BLaER1 treated with 17β-estradiol and CSF1 and Interleukin-3, amounts not matched to agents 10 nM and 100 nM (cell line): Measurements from ENCODE around the gene CTBP1.

ENCODE experiments used
- H3K27ac ChIP-seq, 11 experiments: shearing (Covaris generic); formaldehyde crosslinking; 2 replicates each; pipeline ENCODE4 v1.8.1; 2022
- H3K27me3 ChIP-seq, 11 experiments: shearing (Covaris generic); formaldehyde crosslinking; 2 replicates each; pipeline ENCODE4 v1.8.1; 2022
- H3K36me3 ChIP-seq, 11 experiments: shearing (Covaris generic); formaldehyde crosslinking; 2 replicates each; pipeline ENCODE4 v1.8.1; 2022
- H3K4me1 ChIP-seq, 10 experiments: shearing (Covaris generic); formaldehyde crosslinking; 2 replicates each; pipeline ENCODE4 v1.8.1; 2022
- H3K4me2 ChIP-seq, 11 experiments: shearing (Covaris generic); formaldehyde crosslinking; 2 replicates each; pipeline ENCODE4 v1.8.1; 2022
- H3K4me3 ChIP-seq, 10 experiments: shearing (Covaris generic); formaldehyde crosslinking; 2 replicates each; pipeline ENCODE4 v1.8.1; 2022
- H3K9ac ChIP-seq, 11 experiments: shearing (Covaris generic); formaldehyde crosslinking; 2 replicates each; pipeline ENCODE4 v1.8.1; 2022
- H3K9me3 ChIP-seq, 11 experiments: shearing (Covaris generic); formaldehyde crosslinking; replicated peaks in 1 of 11; 2 replicates each; pipeline ENCODE4 v1.8.1; 2022
- H4K20me1 ChIP-seq, 11 experiments: shearing (Covaris generic); formaldehyde crosslinking; 2 replicates each; pipeline ENCODE4 v1.8.1; 2022
- Cebpa-rat ChIP-seq, 11 experiments: shearing (Covaris generic); IDR thresholded peaks; 2 replicates each; pipeline ENCODE4 v1.8.1; 2022

Gene CTBP1

GRCh38 chr4:1192091-1192492 is 56.8 kb downstream of the CTBP1 start:
- Histone ChIP-seq H3K4me1 (peaks cover 10 to 44% (median 30%) of the 10 kb centered on the region in 10 experiments), H3K27ac (no peak overlapping the region), H3K4me3 (no peak overlapping the region), H3K4me2 (peak overlapping the region in 1 of 11 experiments; percentile 11; a peak in 2 of 22 replicates), H3K27me3 (peaks cover 4 to 41% (median 20%) of the 10 kb centered on the region in 11 experiments; a peak in 15 of 22 replicates), H3K9me3 (peaks cover 0 to 11% (median 5%) of the 10 kb centered on the region in 11 experiments; a peak in 10 of 22 replicates), H3K9ac (no peak overlapping the region), H4K20me1 (peaks cover 0 to 25% (median 11%) of the 10 kb centered on the region in 11 experiments; a peak in 8 of 22 replicates), H3K36me3 (peaks cover 0 to 13% (median 0%) of the 10 kb centered on the region in 11 experiments; a peak in 5 of 22 replicates)
- TF ChIP-seq Cebpa-rat (IDR thresholded peaks at IDR 0.05): no peak

DNA sequence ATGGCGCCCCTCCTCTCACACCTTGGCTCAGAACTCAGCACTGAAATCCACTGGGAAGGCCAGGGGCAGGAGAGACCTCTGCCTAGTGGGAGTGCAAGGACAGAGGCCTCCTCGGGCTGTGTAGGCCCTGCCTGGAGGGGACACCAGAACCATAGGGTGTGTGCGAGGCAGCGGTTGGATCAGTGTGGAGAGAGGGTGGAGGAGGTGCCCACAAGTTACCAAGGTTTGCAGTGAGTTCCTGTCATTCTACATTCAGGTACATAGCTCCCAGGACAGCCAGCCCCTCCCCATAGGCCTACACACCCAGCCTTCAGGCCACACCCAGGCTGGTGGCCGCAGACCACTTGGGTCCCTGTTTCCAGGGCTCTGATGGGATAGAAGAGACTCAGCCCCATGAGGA is 57.3 kb downstream of the CTBP1 start:
- Histone ChIP-seq H3K4me2 (no peak overlapping the region), H3K9ac (no peak overlapping the region), H3K27ac (no peak overlapping the region)

DNA sequence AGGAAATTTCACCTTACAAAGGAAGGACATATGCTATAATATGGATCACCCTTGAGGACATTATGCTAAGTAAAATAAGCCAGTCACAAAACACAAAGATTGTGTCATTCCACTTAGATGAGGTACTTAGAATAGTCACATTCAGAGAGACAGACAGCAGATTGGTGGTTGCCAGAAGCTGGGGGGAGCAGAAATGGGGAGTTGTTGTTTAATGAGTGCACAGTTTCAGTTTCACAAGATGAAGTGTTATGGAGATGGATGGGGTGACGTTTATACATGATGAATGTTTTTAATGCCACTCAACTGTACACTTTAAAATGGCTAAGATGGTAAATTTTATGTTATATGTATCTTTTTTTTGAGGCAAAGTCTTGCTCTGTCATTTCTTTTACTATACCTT is 61.7 kb downstream of the CTBP1 start:
- peaks cover under 1 to 18% (median 11%) of the 10 kb centered on the region in 11 experiments; a peak in 17 of 22 replicates for H3K9me3 ChIP-seq
- H4K20me1 ChIP-seq: 0 out of 22 replicates have a peak, but pooled peaks cover 0 to 6% (median 0%) of the 10 kb centered on the region in 11 experiments
- H3K4me2 ChIP-seq: peak overlapping the region in 7 of 11 experiments; percentile 9 to 39 (median 29); a peak in 10 of 22 replicates
- H3K27ac ChIP-seq: no peak overlapping the region
- TF ChIP-seq Cebpa-rat (IDR thresholded peaks at IDR 0.05): no peak
- H3K4me3 ChIP-seq: no peak overlapping the region
- H3K4me1 ChIP-seq: peaks cover 15 to 54% (median 36%) of the 10 kb centered on the region in 10 experiments
- peaks cover 0 to 8% (median 0%) of the 10 kb centered on the region in 11 experiments; a peak in 3 of 22 replicates for H3K27me3 ChIP-seq
- H3K36me3 ChIP-seq: no peaks in the 10 kb centered on the region
- no peak overlapping the region for H3K9ac ChIP-seq

More for the DNA sequence above, 57.3 kb downstream of the CTBP1 start:
- H3K36me3 ChIP-seq: peaks cover 0 to 9% (median 0%) of the 10 kb centered on the region in 11 experiments; a peak in 5 of 22 replicates
- TF ChIP-seq Cebpa-rat (IDR thresholded peaks at IDR 0.05): no peak
- H4K20me1 ChIP-seq: peaks cover 0 to 23% (median 11%) of the 10 kb centered on the region in 11 experiments; a peak in 8 of 22 replicates
- H3K27me3 ChIP-seq: peaks cover 4 to 37% (median 16%) of the 10 kb centered on the region in 11 experiments; a peak in 15 of 22 replicates
- H3K4me3 ChIP-seq: no peak overlapping the region
- peaks cover 0 to 11% (median 5%) of the 10 kb centered on the region in 11 experiments; a peak in 10 of 22 replicates for H3K9me3 ChIP-seq
- peaks cover 14 to 47% (median 29%) of the 10 kb centered on the region in 10 experiments for H3K4me1 ChIP-seq

DNA sequence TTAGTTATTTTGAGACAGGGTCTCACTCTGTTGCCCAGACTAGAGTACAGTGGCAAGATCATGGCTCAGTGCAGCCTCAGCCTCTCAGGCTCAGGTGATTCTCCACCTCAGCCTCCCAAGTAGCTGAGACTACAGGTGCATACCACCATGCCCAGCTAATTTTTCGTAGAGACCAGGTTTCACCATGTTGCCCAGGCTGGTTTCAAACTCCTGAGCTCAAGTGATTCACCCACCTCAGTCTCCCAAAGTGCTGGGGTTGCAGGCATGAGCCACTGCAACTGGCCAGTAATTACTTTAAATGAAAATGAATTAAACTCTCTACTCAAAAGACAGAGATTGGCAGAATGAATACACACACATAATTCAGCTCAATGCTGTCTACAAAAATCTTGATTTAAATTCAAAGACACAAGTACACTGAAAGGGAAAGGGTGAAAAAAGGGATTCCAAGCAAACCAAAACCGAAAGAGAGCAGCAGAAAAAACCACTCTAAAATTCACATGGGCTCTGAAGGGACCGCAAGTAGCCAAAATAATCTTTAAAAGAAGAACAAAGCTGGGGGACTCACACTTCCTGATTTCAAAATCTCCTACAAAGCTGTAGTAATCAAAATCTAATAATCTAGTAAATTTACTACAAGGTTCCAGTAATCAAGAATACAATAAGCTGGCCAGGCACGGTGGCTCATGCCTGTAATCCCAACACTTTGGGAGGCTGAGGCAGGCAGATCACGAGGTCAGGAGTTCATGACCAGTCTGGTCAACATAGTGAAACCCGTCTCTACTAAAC is 64.8 kb downstream of the CTBP1 start:
- Histone ChIP-seq H3K4me3 (peak overlapping the region in 8 of 10 experiments; percentile 17 to 62 (median 41); a peak in 15 of 20 replicates), H3K4me1 (peaks cover 16 to 51% (median 36%) of the 10 kb centered on the region in 10 experiments), H3K9ac (peak overlapping the region; percentile 13 to 75 (median 63); a peak in 20 of 22 replicates), H3K27ac (peak overlapping the region; percentile 12 to 86 (median 77); a peak in 21 of 22 replicates), H3K36me3 (peaks cover 0 to 13% (median 6%) of the 10 kb centered on the region in 11 experiments; a peak in 4 of 22 replicates), H3K9me3 (peaks cover 25 to 40% (median 36%) of the 10 kb centered on the region in 11 experiments), H3K27me3 (no peaks in the 10 kb centered on the region; a peak in 1 of 22 replicates), H3K4me2 (peak overlapping the region; percentile 82 to 98 (median 88)), H4K20me1 (no peaks in the 10 kb centered on the region)
- TF ChIP-seq Cebpa-rat (IDR thresholded peaks at IDR 0.05): peak in 3 of 11 experiments; percentile 24 to 28 (median 25); a peak in 3 of 22 replicates

GRCh38 chr4:1182313-1182712 is 66.6 kb downstream of the CTBP1 start:
- H3K4me1 ChIP-seq: peaks cover 34 to 65% (median 54%) of the 10 kb centered on the region in 10 experiments
- no peak for TF ChIP-seq Cebpa-rat (IDR thresholded peaks at IDR 0.05)
- peak overlapping the region in 2 of 11 experiments; percentile 88 to 98; a peak in 3 of 22 replicates for H3K4me2 ChIP-seq
- H3K9me3 ChIP-seq: peaks cover 25 to 42% (median 38%) of the 10 kb centered on the region in 11 experiments
- H3K9ac ChIP-seq: no peak overlapping the region
- H3K36me3 ChIP-seq: peaks cover 0 to 13% (median 6%) of the 10 kb centered on the region in 11 experiments; a peak in 4 of 22 replicates
- H3K4me3 ChIP-seq: no peak overlapping the region
- H4K20me1 ChIP-seq: no peaks in the 10 kb centered on the region
- H3K27ac ChIP-seq: no peak overlapping the region
- H3K27me3 ChIP-seq: no peaks in the 10 kb centered on the region; a peak in 1 of 22 replicates

GRCh38 chr4:1180663-1181062 is 68.3 kb downstream of the CTBP1 start:
- Histone ChIP-seq H3K9ac (no peak overlapping the region), H4K20me1 (peaks cover 0 to 4% (median 0%) of the 10 kb centered on the region in 11 experiments; a peak in 2 of 22 replicates), H3K4me1 (peaks cover 39 to 57% (median 51%) of the 10 kb centered on the region in 10 experiments), H3K27me3 (peaks cover 0 to 8% (median 3%) of the 10 kb centered on the region in 11 experiments; a peak in 9 of 22 replicates), H3K4me2 (no peak overlapping the region), H3K9me3 (peaks cover 25 to 42% (median 38%) of the 10 kb centered on the region in 11 experiments), H3K4me3 (no peak overlapping the region), H3K27ac (no peak overlapping the region), H3K36me3 (peaks cover 0 to 13% (median 6%) of the 10 kb centered on the region in 11 experiments; a peak in 4 of 22 replicates)
- TF ChIP-seq Cebpa-rat (IDR thresholded peaks at IDR 0.05): no peak

- H3K9ac ChIP-seq: no peak overlapping the region
- H3K4me2 ChIP-seq: no peak overlapping the region
- H3K4me3 ChIP-seq: no peak overlapping the region
- H3K9me3 ChIP-seq: peaks cover 25 to 42% (median 38%) of the 10 kb centered on the region in 11 experiments
- H3K27me3 ChIP-seq: peaks cover 3 to 15% (median 9%) of the 10 kb centered on the region in 11 experiments; a peak in 19 of 22 replicates
- peaks cover 0 to 13% (median 6%) of the 10 kb centered on the region in 11 experiments; a peak in 4 of 22 replicates for H3K36me3 ChIP-seq
- H3K27ac ChIP-seq: no peak overlapping the region
- H3K4me1 ChIP-seq: peaks cover 39 to 50% (median 45%) of the 10 kb centered on the region in 10 experiments
- no peak for TF ChIP-seq Cebpa-rat (IDR thresholded peaks at IDR 0.05)
- H4K20me1 ChIP-seq: peaks cover 0 to 11% (median 0%) of the 10 kb centered on the region in 11 experiments; a peak in 4 of 22 replicates
These were observed 69.0 kb downstream of the CTBP1 start for GRCh38 chr4:1179976-1180375.

DNA sequence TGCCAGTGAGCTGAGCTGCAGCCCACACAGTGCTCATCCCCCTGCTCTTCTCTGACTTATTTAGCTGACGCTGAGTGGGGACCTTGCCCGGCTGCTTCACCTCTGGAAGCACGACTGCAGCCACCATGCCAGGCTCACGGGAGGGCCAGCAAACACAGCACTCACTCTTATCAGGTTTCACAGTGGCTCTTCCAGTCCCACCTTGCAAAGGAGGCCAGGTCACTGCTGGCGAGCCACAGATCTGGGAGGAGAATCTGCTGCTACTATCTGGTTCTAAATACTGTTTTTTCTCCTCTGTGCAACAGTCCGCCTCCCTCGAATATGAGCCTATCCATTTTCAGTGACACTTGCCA is 69.9 kb downstream of the CTBP1 start:
- peaks cover 25 to 42% (median 38%) of the 10 kb centered on the region in 11 experiments for H3K9me3 ChIP-seq
- peaks cover 0 to 13% (median 6%) of the 10 kb centered on the region in 11 experiments; a peak in 4 of 22 replicates for H3K36me3 ChIP-seq
- TF ChIP-seq Cebpa-rat (IDR thresholded peaks at IDR 0.05): no peak
- H4K20me1 ChIP-seq: peaks cover 0 to 17% (median 0%) of the 10 kb centered on the region in 11 experiments; a peak in 7 of 22 replicates
- H3K4me3 ChIP-seq: no peak overlapping the region
- H3K27ac ChIP-seq: no peak overlapping the region
- peaks cover 31 to 42% (median 37%) of the 10 kb centered on the region in 10 experiments for H3K4me1 ChIP-seq
- no peak overlapping the region for H3K9ac ChIP-seq
- H3K4me2 ChIP-seq: peak overlapping the region; percentile 22 to 69 (median 52); a peak in 21 of 22 replicates
- H3K27me3 ChIP-seq: peaks cover 12 to 24% (median 19%) of the 10 kb centered on the region in 11 experiments
